HG02610 (cell line): ENCODE results near the gene MFSD12.
"Not testable (repeated sequence)": the region's sequence is repeated elsewhere in the genome, so short reads cannot be mapped to it uniquely, and the experiment has no call there.

Experiments
- ATAC-seq: cut with Tn5 transposase; IDR thresholded peaks from one replicate; pipeline ENCODE4 v1.9.1; 2021; ENCODE audit warnings: mild to moderate bottlenecking, moderate library complexity; ENCODE audit not compliant: unreplicated experiment

Gene MFSD12

DNA sequence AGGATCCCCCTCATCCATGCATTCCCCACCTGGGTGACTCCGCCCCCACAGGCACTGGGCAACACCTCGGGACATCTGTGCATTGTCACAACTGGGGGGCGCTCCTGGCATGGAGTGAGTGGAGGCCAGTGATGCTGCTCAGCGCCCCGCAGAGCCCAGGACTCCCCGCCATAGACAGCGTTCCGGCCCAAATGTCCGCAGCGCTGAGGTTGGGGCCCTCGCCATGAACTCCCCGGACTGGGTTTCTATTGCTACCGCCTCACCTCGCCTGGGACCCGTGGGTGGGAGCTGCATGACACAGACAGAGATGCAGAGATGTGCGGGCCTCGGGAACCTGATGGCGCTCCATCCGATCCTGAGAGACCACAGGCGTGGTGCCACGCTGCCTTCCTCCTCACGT is 46.7 kb downstream of the MFSD12 start:
- no peak for ATAC-seq

DNA sequence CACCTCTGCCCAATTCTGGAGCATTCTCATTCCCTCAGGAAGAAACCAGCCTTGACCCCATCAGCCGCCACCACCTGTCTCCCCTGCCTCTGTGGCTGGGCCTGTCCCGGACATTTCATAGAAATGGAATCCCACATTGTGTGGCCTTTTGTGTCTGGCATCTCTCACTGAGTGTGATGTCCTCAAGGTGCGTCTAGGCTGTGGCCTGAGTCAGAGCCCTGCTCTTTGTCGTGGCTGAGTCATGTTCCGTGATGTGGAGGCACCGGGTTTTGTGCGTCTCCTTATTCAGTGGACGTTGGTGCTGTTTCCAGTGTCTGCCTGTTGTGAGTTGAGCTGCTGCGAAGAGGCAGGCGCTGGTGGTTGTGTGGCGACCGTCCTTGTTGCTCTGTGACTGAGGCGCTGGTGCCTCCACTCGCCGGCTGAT is 47.8 kb downstream of the MFSD12 start:
- ATAC-seq, result no peak

DNA sequence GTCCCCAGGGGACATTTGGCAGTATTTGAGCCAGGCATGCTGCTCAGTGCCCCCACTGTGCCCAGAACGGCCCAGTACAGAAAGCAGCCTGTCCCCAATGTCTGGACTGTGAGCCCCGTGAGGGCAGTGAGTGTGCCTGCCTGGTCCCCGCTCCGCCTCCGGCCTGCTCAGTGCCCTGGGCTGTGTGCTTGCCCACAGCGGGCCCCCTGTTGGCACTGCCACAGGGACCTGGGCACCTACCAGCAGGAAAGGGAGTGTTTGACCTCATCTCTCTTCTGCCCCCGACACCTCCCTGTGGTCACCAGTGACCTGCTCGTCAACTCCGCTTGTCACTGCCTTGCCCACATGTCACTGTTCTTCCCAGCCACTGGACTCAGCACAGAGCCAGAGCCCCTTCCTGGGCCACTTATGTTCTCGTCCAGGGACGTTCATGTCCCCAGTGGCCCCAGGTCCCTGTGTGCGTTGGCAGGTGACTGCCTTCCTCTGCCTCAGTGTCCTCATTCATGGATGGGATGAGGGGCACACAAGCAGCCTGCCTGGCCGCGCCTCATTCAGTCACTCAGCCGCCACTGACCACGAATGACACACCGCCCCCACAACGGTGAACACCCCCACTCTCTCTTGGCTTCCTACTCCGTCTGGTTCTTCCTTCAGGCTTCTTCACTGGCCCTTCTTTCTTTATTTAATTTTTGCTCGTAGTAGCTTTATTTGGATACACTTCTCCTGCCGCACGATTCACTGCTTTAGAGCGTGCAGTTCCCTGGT is 48.4 kb downstream of the MFSD12 start:
- no peak for ATAC-seq

DNA sequence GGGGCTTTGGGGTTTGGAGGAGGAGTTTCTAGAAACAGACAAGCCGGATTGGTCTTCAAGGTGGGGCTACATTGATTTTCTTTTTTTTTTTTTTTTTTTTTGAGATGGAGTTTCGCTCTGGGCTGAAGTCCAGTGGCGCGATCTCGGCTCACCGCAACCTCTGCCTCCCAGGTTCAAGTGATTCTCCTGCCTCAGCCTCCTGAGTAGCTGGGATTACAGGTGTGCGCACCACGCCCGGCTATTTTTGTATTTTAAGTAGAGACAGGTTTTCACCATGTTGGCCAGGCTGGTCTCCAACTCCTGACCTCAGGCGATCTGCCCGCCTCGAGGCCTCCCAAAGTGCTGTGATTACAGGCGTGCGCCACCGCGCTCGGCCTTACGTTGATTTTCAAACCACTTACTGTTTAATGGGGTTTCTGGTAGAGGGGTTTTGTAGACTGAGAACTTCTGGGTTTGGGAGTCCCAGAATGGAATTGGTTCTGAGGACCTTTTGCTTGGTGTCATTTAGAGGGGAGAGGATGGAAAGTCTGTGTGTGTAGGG is 49.2 kb downstream of the MFSD12 start:
- not testable (repeated sequence) for ATAC-seq

DNA sequence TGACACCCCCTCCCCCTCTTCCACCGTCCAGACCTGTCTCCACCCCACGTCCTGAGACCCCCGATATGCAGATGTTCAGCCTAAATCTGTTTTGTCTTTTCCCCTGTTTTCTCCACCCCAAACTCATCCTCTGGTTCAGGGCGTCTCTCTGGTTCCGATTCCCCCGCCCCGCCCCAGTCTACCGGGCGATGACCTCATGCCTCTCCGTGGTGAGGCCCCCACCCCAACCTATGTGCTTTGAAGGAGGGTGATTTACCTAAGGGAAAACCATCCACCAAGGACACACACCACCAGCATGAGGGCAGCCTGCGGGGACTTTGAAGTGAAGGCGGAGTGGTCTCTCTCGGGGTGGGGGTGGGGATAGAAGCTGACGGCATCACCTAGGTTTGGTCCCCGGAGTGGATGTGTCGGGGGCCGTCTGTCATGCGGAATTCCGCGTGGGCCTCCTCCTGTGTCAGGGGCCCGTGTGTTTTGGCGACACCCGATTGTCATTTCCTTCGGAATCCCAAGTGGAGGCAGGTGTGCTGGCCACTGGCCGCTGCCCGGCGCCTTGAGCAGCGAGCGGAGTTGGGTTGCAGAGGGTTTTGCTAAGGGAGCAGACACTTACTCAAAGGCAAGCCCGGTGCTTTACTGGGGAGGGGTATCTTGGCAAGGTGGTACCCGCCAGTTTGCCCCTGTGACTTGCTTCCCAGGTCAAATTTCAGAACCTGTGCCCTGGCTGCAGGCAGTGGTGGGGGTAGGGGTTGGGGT is 49.8 kb downstream of the MFSD12 start:
- ATAC-seq, result no peak

- no peak for ATAC-seq
Observed at GRCh38 chr19:3506384-3507340, 50.7 kb downstream of the MFSD12 start.

GRCh38 chr19:3505598-3506383 is 51.6 kb downstream of the MFSD12 start, which contains the start of gene FZR1:
Gene FZR1, plus strand, starts transcription at chr19:3506311. Its CDS starts 16,679 bp downstream, at chr19:3522990.
- ATAC-seq, result peak; percentile 89

DNA sequence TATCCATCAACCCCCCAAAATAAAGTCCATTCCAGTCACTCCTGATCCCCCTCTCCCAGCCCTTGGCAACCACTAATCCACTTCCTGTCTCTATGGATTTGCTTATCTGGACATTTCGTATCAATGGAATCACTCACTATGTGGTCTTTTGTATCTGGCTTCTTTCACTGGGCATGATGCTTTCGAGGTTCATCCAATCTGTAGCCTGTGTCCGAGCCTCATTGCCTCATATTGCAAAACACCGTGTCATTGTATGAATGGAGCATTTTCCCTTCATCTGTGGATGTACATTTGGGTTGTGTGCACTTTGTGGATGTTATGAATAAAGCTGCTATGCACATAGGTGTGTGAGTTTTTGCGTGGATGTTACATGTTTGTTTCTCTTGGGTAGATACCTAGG is 52.7 kb downstream of the MFSD12 start:
- ATAC-seq, result no peak

DNA sequence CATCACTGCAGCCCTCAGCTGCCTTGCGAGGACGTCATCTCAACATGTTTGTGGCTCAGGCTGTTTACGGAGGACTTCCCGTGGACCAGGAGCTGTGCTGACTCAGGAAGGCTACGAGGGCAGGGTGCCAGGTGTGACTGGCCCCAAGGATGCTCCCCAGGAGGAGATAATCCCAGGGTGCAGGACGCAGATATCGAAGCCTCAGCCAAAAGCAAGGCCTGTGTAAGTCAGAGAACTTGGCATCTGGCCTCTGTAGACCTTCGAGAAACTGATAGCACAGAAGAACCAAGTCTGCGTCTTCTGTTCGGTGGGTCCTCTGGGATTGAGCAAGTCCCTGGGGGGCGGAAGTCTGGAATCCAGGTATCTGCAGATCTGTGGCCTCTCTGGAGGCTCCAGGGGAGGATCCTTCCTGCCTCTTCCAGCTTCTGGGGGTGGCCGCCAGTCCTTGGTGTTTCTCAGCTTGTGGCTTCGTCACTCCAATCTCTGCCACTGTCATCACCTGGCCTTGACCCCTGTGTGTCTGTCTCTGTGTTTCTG is 54.3 kb downstream of the MFSD12 start:
- no peak for ATAC-seq

DNA sequence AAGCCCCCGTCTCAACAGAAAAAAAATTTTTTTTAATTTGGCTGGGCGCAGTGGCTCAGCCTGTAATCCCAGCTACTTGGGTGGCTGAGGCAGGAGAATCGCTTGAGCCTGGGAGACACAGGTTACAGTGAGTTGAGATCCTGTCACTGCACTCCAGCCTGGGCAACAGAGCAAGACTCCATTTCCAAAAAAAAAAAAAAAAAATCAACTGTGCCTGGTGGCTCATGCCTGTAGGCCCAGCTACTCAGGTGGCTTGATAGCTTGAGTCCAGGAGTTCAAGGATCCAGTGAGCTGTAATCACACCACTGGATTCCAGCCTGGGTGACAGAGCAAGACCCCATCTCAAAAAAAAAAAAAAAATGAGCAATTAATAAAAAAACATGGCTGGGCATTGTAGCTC is 55.6 kb downstream of the MFSD12 start:
- ATAC-seq, result no peak

GRCh38 chr19:3500429-3501101 is 56.8 kb downstream of the MFSD12 start, which contains the start of gene DOHH:
Gene DOHH, minus strand, starts transcription at chr19:3500674. Its CDS starts 3,860 bp downstream, at chr19:3496814.
- ATAC-seq, result peak; percentile 79

DNA sequence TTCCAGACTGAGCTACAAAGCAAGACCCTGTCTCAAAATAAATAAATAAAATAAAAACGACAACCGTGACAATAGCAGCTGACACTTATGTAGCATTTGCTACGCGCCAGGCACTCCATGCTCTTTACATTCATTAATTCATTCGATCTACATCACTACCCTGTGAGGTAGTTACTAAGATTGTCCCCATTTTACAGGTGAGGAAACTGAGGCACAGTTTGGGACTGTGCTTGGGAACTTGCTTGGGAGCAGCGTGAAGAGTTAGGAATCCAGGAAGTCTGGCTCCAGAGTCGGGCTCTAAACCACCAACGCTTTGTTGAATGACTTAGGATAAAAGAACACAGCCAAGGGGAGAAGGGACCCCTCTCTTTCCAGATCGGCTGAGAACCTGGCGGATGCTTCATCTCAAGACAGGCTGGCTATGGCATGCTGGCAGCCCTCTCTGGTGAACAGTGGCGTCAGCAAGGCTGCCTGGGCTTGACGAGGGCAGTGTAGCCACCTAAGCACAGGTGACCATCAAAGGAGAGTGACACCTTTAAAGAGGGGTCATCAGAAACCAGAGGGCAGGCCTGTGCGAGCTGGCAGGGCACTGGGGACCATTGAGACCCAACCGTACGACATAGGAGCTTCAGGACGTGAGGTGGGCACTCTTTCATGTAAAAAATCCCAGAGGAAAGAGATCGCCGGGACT is 57.5 kb downstream of the MFSD12 start:
- no peak for ATAC-seq

DNA sequence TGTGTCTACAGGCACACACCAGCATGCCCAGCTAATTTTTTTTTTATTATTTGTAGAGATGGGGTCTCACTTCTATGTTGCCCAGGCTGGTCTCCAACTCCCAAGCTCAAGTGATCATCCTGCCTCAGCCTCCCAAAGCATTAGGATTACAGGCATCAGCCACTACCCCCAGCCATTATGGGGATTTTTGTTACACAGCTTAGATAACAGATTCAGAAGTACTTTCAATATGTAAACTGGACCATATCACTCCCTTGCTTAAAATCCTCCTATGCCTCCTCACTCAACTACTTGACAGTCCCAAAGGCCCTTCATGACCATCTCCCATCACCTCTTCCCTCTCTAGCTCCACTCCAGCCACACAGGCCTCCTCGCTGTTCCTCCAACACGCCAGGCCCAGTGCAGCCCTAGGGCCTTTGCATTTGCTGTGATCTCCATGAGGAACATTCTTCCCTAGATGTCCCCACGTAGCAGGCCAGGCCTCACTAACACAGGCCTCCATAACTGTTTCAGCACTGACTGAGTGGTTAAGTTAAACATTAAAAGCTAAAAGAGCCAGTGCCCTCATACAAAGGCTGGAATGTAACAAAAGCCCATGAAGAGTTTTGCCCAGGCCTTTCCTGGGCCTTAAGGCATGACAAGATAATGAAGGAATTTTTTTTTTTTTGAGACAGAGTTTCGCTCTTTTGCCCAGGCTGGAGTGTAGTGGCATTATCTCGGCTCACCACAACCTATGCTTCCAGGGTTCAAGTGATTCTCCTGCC is 59.4 kb downstream of the MFSD12 start:
- no peak for ATAC-seq

DNA sequence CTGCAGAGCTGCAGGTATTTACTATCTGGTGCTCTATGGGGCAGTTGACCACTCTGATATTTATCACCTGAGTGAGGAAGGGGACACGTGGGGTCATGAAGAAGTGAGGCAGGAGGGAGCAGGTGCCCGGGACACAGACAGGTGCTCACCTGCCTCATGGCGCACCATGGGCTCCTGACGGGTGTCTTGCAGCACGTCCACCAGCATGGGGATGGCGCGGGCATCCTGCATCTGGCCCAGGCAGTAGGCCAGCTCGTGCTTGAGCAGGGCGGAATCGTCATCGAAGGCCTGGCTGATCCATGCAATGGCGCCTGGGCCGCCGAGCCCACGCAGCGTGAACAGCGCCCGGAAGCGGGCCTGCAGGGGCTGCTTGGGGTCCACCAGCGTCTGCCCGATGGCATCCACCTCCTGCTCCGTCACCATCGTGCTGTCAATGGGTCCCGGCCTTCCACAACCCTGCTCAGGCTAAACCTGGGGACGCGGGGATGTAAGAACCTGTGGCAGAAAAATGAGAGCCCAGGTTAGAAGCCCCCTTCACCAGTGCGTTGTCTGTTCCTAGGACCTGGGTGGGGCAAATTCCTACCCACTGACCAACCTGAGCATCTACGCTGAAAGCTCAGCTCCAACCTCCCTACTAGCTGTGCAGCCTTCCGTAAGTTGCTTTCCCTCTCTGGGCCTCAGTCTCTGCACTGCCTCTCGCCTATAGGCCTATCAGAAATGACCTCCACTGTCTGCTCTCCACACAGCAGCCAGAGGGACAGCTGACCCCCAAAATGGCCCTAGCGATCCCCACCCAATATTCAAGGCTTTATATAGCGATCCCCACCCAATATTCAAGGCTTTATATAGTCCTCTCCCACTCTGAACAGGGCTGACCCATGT is 60.8 kb downstream of the MFSD12 start:
- no peak for ATAC-seq

DNA sequence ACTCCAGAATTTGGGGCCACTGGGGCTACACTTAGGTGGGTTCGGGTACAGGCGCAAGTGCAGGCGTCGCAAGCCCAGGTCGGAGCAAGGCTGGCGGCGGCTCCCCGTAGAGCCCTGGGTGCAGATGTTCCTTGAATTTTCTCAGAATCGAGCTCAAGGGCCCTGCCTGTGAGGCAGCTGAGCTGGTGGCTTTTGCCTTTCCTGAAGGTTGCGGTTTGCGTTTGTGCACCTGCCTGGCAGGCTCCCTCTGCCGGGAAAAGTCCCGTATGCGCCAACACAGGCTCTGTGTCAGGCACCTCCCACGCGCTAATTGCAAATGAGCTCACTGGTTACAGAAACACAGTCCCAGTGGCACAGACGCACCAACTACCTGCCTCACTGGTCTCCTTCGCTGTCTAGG is 62.8 kb downstream of the MFSD12 start:
- ATAC-seq, result no peak
